Stomach (tissue), 9 donors: ENCODE results near the gene LRFN2. TPM values are rescaled to one million over a fixed set of nuclear protein-coding genes. Genes with fewer than 3 reads are reported as not detected.
A peak's percentile ranks its signal among the peaks of the same experiment; 100 is the strongest.

Experiments
- DNase-seq, 2 donors: peaks; one replicate each; pipeline versions ENCODE4 v3.0.0 to v3.0.0-alpha.2; 2013 to 2019
- H3K27ac ChIP-seq, 5 donors: fragments of 200-600 bp in 4 of 5; sonication (generic) in 4 of 5; one replicate each; pipeline ENCODE4 v1.5.1; 2013 to 2019; ENCODE audit warnings: mild to moderate bottlenecking in 1 of 5, moderate library complexity in 1 of 5
- H3K27me3 ChIP-seq, 3 donors: fragments of 200-600 bp; sonication (generic); one replicate each; pipeline ENCODE4 v1.5.1; 2017 to 2019; ENCODE audit warnings: mixed run types in 1 of 3
- H3K36me3 ChIP-seq, 4 donors: fragments of 200-600 bp; sonication (generic); 1 replicate in 3 of 4; 2 replicates in 1 of 4; pipeline ENCODE4 v1.5.1; 2016 to 2019
- H3K4me1 ChIP-seq, 4 donors: fragments of 200-600 bp; sonication (generic); one replicate each; pipeline ENCODE4 v1.5.1; 2016 to 2019
- H3K4me3 ChIP-seq, 4 donors: fragments of 200-600 bp; sonication (generic) in 3 of 4; one replicate each; pipeline ENCODE4 v1.5.1; 2016 to 2019; ENCODE audit warnings: mild to moderate bottlenecking in 1 of 4
- H3K9me3 ChIP-seq, 4 donors: fragments of 200-600 bp; sonication (generic); one replicate each; pipeline ENCODE4 v1.5.1; 2016 to 2019
- EP300 ChIP-seq: sonication (generic); formaldehyde crosslinking; IDR thresholded peaks from one replicate; pipeline ENCODE4 v1.6.1; 2017; ENCODE audit warnings: antibody characterized with exemption
- POLR2A ChIP-seq, 4 donors: fragments of 450-650 bp; IDR thresholded peaks; one replicate each; pipeline ENCODE4 v1.6.1; 2016; ENCODE audit warnings: antibody characterized with exemption in 4 of 4, control low read depth in 2 of 4, mild to moderate bottlenecking in 1 of 4, moderate library complexity in 1 of 4
- POLR2AphosphoS5 ChIP-seq, 3 donors: sonication (generic); formaldehyde crosslinking; IDR thresholded peaks; one replicate each; pipeline ENCODE4 v1.6.1; 2016; ENCODE audit warnings: antibody characterized with exemption in 3 of 3
- WGBS, 5 donors: extraction: QIAGEN DNeasy Blood & Tissue Kit in 3 of 5; methylation state at CpG; one replicate each; pipeline versions ENCODE4 v1.1.5 to v1.1.7; 2013 to 2018; 5-methylcytosine and 5-hydroxymethylcytosine counted together
- intact Hi-C: fragments of 100-400 bp; cut with DNase I; formaldehyde crosslinking; loops from one replicate; pipeline ENCODE4 v1.15.1; 2023; ENCODE audit warnings: low total_unique reads
- polyA plus RNA-seq, 3 donors: library from polyadenylated mRNA; stranded (reverse); fragments of 200-250 nt; gene quantifications; one replicate each; pipeline ENCODE4 v1.2.3, GENCODE V29; 2013
- total RNA-seq, 5 donors: library from RNA; depleted of rRNA; stranded (reverse); fragments of >200 nt; gene quantifications; one replicate each; pipeline versions ENCODE4 v1.1.0 to v1.2.3, GENCODE V29; 2014 to 2016
- TF ChIP-seq, protein P1 (sequence below), 7 experiments: fragments of 450-650 bp in 4 of 7; fragments of 200-600 bp in 3 of 7; sonication (generic) in 3 of 7; IDR thresholded peaks; one replicate each; pipeline ENCODE4 v1.5.1; 2016 to 2019; ENCODE audit warnings: antibody characterized with exemption in 7 of 7, control low read depth in 2 of 7, mild to moderate bottlenecking in 1 of 7
- donor health status: healthy with polysubstance abuse.
- donor health status: Bipolar disorder and iron deficiency.
- donor health status: healthy.

Gene LRFN2
- total and polyA plus RNA-seq, 8 donors, result 0.10 TPM; not detected in 7

DNA sequence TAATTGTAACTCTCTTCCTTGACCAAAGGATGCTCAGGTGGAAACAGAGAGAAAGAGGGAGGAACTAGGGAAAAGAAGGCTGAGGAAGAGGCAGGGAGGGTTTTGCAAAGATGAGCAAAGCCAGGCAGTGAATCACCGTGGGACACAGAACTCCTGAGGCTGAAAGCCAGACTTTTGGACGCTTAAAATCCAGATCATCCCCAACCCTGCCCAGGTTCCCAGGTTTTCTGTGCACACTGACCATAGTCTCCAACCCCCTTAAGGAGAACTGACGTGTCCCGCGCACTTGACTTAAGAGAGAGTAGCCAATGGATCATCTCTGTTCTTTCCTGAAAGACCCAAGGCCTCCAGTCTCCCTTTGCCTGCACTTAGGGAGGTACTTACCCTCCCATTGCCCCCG is 75.3 kb downstream of the LRFN2 start:
- Histone ChIP-seq H3K4me1 (no peaks in the 10 kb centered on the region), H3K9me3 (no peaks in the 10 kb centered on the region), H3K27ac (no peak overlapping the region), H3K27me3 (no peaks in the 10 kb centered on the region), H3K4me3 (no peak overlapping the region), H3K36me3 (no peaks in the 10 kb centered on the region)
- no peak for DNase-seq
- TF ChIP-seq POLR2AphosphoS5 (IDR thresholded peaks at IDR 0.05) (no peak), EP300 (no peak), POLR2A (IDR thresholded peaks at IDR 0.05) (no peak)
- TF ChIP-seq, protein P1, sequence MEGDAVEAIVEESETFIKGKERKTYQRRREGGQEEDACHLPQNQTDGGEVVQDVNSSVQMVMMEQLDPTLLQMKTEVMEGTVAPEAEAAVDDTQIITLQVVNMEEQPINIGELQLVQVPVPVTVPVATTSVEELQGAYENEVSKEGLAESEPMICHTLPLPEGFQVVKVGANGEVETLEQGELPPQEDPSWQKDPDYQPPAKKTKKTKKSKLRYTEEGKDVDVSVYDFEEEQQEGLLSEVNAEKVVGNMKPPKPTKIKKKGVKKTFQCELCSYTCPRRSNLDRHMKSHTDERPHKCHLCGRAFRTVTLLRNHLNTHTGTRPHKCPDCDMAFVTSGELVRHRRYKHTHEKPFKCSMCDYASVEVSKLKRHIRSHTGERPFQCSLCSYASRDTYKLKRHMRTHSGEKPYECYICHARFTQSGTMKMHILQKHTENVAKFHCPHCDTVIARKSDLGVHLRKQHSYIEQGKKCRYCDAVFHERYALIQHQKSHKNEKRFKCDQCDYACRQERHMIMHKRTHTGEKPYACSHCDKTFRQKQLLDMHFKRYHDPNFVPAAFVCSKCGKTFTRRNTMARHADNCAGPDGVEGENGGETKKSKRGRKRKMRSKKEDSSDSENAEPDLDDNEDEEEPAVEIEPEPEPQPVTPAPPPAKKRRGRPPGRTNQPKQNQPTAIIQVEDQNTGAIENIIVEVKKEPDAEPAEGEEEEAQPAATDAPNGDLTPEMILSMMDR (IDR thresholded peaks at IDR 0.05), result no peak
- intact Hi-C loops, result no loop called here
- 80 to 87% (median 81%) methylated on average over 6 of the region's 6 CpGs for WGBS, 5 donors

DNA sequence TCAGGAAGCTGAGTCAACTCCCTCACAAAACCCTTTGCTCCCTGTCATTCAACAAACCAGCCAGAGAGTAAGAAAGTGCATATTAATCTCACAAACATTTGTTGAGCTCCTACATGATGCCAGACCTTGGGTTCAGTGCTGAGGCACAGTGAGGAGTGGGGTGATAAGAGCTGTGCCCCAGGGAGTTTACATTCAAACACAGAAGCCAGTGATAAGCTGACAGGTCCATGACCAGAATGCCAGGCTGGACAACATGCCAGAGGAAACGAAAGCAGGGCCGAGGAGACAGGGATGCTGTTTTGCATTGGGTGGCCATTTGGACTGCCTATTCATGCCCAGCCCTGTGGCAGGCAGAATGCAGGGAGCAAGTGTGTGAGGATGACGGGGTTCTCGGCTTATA is 76.7 kb downstream of the LRFN2 start:
- 56 to 74% (median 66%) methylated on average over 4 of the region's 4 CpGs for WGBS, 5 donors

DNA sequence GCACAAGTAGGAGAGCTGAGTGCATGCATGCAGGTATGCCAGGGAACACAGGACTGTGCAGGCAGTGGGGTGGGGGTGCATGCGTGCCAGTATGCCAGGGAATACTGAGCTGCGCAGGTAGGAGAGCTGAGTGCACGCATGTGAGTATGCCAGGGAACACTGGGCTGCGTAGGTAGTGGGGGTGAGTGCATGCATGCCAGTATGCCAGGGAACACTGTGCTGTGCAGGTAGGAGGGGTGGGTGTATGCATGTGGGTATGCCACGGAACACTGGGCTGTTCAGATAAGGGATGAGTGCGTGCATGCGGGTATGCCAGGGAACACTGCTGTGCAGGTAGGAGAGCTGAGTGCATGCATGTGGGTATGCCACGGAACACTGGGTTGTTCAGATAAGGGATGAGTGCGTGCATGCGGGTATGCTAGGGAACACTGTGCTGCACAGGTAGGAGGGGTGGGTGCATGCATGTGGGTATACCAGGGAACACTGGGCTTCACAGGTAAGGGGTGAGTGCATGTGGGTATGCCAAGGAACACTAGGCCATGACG is 77.4 kb downstream of the LRFN2 start:
- Histone ChIP-seq H3K4me1 (no peaks in the 10 kb centered on the region), H3K36me3 (no peaks in the 10 kb centered on the region), H3K4me3 (no peak overlapping the region), H3K27me3 (no peaks in the 10 kb centered on the region), H3K27ac (no peak overlapping the region), H3K9me3 (no peaks in the 10 kb centered on the region)
- no peak for DNase-seq
- intact Hi-C loops, result no loop called here
- WGBS, 5 donors, result 84 to 89% (median 84%) methylated on average over 11 of the region's 11 CpGs
- TF ChIP-seq POLR2A (IDR thresholded peaks at IDR 0.05) (no peak), POLR2AphosphoS5 (IDR thresholded peaks at IDR 0.05) (no peak), EP300 (no peak)
- TF ChIP-seq, protein P1 (IDR thresholded peaks at IDR 0.05), result no peak

More for the DNA sequence above, 76.7 kb downstream of the LRFN2 start:
- H3K36me3 ChIP-seq, result no peaks in the 10 kb centered on the region
- H3K9me3 ChIP-seq, result no peaks in the 10 kb centered on the region
- H3K27ac ChIP-seq, result no peak overlapping the region
- H3K27me3 ChIP-seq, result no peaks in the 10 kb centered on the region
- no peak for DNase-seq
- TF ChIP-seq EP300 (no peak), POLR2A (IDR thresholded peaks at IDR 0.05) (no peak)
- H3K4me3 ChIP-seq, result no peak overlapping the region
- intact Hi-C loops, result no loop called here
- no peaks in the 10 kb centered on the region for H3K4me1 ChIP-seq

DNA sequence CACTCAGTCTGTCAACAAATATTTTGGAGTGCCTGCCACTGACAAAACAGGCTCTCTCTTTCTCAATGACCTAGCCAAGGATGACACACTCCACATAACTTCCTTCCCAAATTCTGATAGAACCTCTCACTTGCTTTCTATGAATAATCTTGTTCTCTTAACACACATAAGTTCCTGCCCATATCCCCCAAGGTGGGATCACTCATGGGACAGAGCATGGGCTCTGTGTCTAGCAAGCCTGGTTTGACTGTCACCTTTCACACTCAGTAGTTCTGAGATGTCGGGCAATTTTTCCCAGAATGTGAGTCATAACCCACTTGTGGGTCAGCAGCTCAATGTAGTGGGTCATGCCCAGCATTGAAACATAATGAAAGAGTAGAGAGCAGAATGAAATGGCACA is 78.1 kb downstream of the LRFN2 start:
- no peaks in the 10 kb centered on the region for H3K4me1 ChIP-seq
- H3K9me3 ChIP-seq, result no peaks in the 10 kb centered on the region
- H3K27me3 ChIP-seq, result no peaks in the 10 kb centered on the region
- no peak overlapping the region for H3K4me3 ChIP-seq
- no peak for DNase-seq
- intact Hi-C loops, result no loop called here
- H3K36me3 ChIP-seq, result no peaks in the 10 kb centered on the region
- 83 to 93% (median 86%) methylated on average over 1 of the region's 1 CpG for WGBS, 5 donors
- TF ChIP-seq POLR2A (IDR thresholded peaks at IDR 0.05) (no peak), POLR2AphosphoS5 (IDR thresholded peaks at IDR 0.05) (no peak), EP300 (no peak)
- TF ChIP-seq, protein P1 (IDR thresholded peaks at IDR 0.05), result no peak
- no peak overlapping the region for H3K27ac ChIP-seq

DNA sequence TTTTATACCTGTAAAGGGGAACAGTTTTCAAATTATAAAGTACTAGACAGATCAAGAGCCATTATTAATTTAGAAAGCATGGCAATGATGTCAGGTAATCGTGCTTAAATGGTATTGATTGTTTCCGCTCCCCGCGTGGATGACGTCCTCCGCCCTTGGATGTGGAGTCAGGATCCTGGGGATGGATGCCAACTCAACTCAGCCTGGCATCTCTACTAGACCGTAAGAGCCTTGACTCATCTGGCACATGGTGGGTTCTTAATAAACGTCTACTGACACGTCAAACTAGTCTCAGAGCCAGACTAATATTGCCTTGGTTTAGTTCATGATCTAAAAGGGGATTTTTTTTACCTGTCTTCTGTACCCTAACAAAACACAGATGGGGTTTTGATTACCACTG is 80.2 kb downstream of the LRFN2 start:
- H3K9me3 ChIP-seq, result no peaks in the 10 kb centered on the region
- intact Hi-C loops, result no loop called here
- no peak overlapping the region for H3K4me3 ChIP-seq
- H3K36me3 ChIP-seq, result no peaks in the 10 kb centered on the region
- TF ChIP-seq POLR2A (IDR thresholded peaks at IDR 0.05) (no peak), POLR2AphosphoS5 (IDR thresholded peaks at IDR 0.05) (no peak), EP300 (no peak)
- TF ChIP-seq, protein P1 (IDR thresholded peaks at IDR 0.05), result no peak
- H3K27me3 ChIP-seq, result no peaks in the 10 kb centered on the region
- 73 to 91% (median 85%) methylated on average over 9 of the region's 9 CpGs for WGBS, 5 donors
- no peaks in the 10 kb centered on the region for H3K4me1 ChIP-seq
- no peak overlapping the region for H3K27ac ChIP-seq
- DNase-seq, result peak in 1 of 2 donors; percentile 52
